Neuronal stem cell (in vitro differentiated cells): Measurements from ENCODE around the gene ITGA4.

Experiments
- DNase-seq: peaks from one replicate; pipeline ENCODE4 v3.0.0-alpha.2; 2013; ENCODE audit warnings: low spot score
- H2AFZ ChIP-seq: one replicate; pipeline ENCODE4 v1.6.1; 2013; ENCODE audit warnings: mild to moderate bottlenecking, low read length, inconsistent platforms
- H2AK5ac ChIP-seq: 2 replicates; pipeline ENCODE4 v1.6.1; 2013; ENCODE audit warnings: low read depth, mild to moderate bottlenecking, inconsistent platforms, low read length, moderate library complexity, mixed read lengths
- H2BK120ac ChIP-seq: 2 replicates; pipeline ENCODE4 v1.6.1; 2013; ENCODE audit warnings: low read depth, mild to moderate bottlenecking, inconsistent platforms, low read length, moderate library complexity, mixed read lengths
- H2BK12ac ChIP-seq: one replicate; pipeline ENCODE4 v1.6.1; 2013; ENCODE audit warnings: low read length, inconsistent platforms
- H2BK15ac ChIP-seq: 2 replicates; pipeline ENCODE4 v1.6.1; 2013; ENCODE audit warnings: mild to moderate bottlenecking, low read length, inconsistent platforms, mixed read lengths
- H2BK5ac ChIP-seq: one replicate; pipeline ENCODE4 v1.6.1; 2013; ENCODE audit warnings: inconsistent platforms, mild to moderate bottlenecking, low read length, moderate library complexity
- H3K14ac ChIP-seq: one replicate; pipeline ENCODE4 v1.6.1; 2013; ENCODE audit warnings: low read length, inconsistent platforms
- H3K18ac ChIP-seq: 2 replicates; pipeline ENCODE4 v1.6.1; 2013; ENCODE audit warnings: low read length, inconsistent platforms
- H3K23ac ChIP-seq: 2 replicates; pipeline ENCODE4 v1.6.1; 2013; ENCODE audit warnings: low read depth, mild to moderate bottlenecking, mixed read lengths, low read length, inconsistent platforms; ENCODE audit not compliant: poor library complexity
- H3K27ac ChIP-seq: replicated peaks from 3 replicates; pipeline ENCODE4 v1.5.1; 2013; ENCODE audit warnings: low read length, inconsistent platforms
- H3K27me3 ChIP-seq, 3 experiments: 2 replicates each; pipeline ENCODE4 v1.6.1; 2013; ENCODE audit warnings: low read length in 3 of 3, mild to moderate bottlenecking in 2 of 3, inconsistent platforms in 1 of 3, low read depth in 1 of 3, mixed read lengths in 1 of 3, moderate library complexity in 1 of 3; ENCODE audit not compliant: control insufficient read depth in 3 of 3, insufficient read depth in 3 of 3
- H3K36me3 ChIP-seq, 2 donors: replicated peaks in 1 of 2; 2 replicates each; pipeline ENCODE4 v1.6.1; 2013; ENCODE audit warnings: low read length in 2 of 2; ENCODE audit not compliant: control insufficient read depth in 2 of 2, insufficient read depth in 2 of 2
- H3K4ac ChIP-seq: 2 replicates; pipeline ENCODE4 v1.6.1; 2013; ENCODE audit warnings: inconsistent platforms, mild to moderate bottlenecking, low read length, moderate library complexity
- H3K4me1 ChIP-seq, 2 donors: 1 replicate in 1 of 2; 2 replicates in 1 of 2; pipeline ENCODE4 v1.6.1; 2013; ENCODE audit warnings: low read length in 2 of 2, low read depth in 1 of 2; ENCODE audit not compliant: control insufficient read depth in 2 of 2, insufficient read depth in 1 of 2
- H3K4me2 ChIP-seq: one replicate; pipeline ENCODE4 v1.6.1; 2013; ENCODE audit warnings: mild to moderate bottlenecking, low read length, inconsistent platforms; ENCODE audit not compliant: insufficient read depth, poor library complexity, severe bottlenecking
- H3K4me3 ChIP-seq, 2 donors: 2 replicates each; pipeline ENCODE4 v1.5.1; 2013; ENCODE audit warnings: low read length in 2 of 2, mild to moderate bottlenecking in 2 of 2, inconsistent platforms in 1 of 2, moderate library complexity in 1 of 2
- H3K79me1 ChIP-seq: one replicate; pipeline ENCODE4 v1.6.1; 2013; ENCODE audit warnings: low read depth, mild to moderate bottlenecking, inconsistent platforms, low read length, moderate library complexity
- H3K9ac ChIP-seq: one replicate; pipeline ENCODE4 v1.6.1; 2013; ENCODE audit warnings: mild to moderate bottlenecking, low read depth, low read length, inconsistent platforms; ENCODE audit not compliant: poor library complexity
- H3K9me3 ChIP-seq, 2 donors: replicated peaks in 1 of 2; 2 replicates each; pipeline versions ENCODE3 to v1.6.1; 2013; ENCODE audit warnings: low read length in 2 of 2, mild to moderate bottlenecking in 2 of 2, inconsistent platforms in 1 of 2, low read depth in 1 of 2, mixed read lengths in 1 of 2, moderate library complexity in 1 of 2; ENCODE audit not compliant: control insufficient read depth in 2 of 2, insufficient read depth in 1 of 2
- H4K8ac ChIP-seq: one replicate; pipeline ENCODE4 v1.6.1; 2013; ENCODE audit warnings: low read depth, mild to moderate bottlenecking, inconsistent platforms, low read length, moderate library complexity
- H4K91ac ChIP-seq: one replicate; pipeline ENCODE4 v1.6.1; 2013; ENCODE audit warnings: low read length, low read depth, mild to moderate bottlenecking, inconsistent platforms; ENCODE audit not compliant: poor library complexity
- WGBS, 2 donors: extraction: QIAGEN DNeasy Blood & Tissue Kit; methylation state at CpG; one replicate each; pipeline ENCODE4 v1.1.7; 2013; ENCODE audit warnings: missing lambda C conversion rate in 2 of 2, mixed read lengths in 1 of 2; ENCODE audit not compliant: insufficient read length in 2 of 2, insufficient replicate concordance in 1 of 2; ENCODE audit errors: extremely low coverage in 2 of 2; 5-methylcytosine and 5-hydroxymethylcytosine counted together

Gene ITGA4

DNA sequence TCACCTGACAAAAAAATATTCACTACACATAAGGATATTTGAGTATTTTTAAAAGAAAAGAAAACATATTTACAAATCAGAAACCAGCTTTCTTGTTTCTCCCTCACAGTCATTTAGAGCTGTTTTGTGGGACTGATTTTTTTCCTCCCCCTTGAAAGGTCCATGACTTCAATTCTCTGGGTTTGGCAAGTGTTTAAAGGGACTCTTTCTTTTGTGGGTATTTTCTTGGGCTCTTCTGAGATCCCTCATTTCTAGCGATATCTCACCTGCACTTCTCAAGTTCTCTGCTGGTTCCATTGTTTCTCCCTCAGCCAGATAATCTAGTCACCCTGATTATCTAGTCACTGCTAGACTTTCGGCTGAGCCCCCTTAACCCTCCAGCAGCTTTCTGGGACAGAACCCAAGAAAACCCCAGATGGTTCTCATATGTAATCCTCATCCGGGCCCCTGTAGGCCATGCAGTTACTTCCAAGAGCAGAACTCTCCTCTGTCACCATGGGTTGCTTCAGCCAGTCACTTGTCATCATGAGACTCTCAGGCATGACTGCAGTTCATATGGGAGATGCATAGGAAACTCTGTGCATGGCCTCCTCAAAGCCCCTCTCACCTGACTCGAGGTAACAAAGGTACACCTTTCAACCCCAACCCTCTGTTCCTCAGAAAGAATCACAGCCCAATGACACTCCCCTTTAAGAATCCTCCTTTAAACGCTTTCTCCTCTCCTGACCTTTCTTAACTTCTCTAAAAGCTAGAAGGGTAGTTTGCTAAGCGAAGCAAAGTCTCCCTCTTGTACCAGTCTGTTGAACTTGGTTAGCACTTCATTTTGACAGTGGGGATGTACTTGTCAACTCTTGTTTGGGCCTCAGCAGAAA lies 36.7 kb upstream of the ITGA4 start:
- Histone ChIP-seq H3K9ac (no peak overlapping the region), H4K8ac (no peak overlapping the region), H3K4me2 (no peak overlapping the region), H3K23ac (no peak overlapping the region), H3K36me3 (no peaks in the 10 kb centered on the region), H2BK15ac (no peak overlapping the region), H2BK12ac (no peak overlapping the region), H3K4ac (no peak overlapping the region), H2AFZ (no peak overlapping the region), H3K4me3 (no peak overlapping the region), H2AK5ac (no peak overlapping the region), H3K18ac (no peak overlapping the region), H3K4me1 (no peaks in the 10 kb centered on the region), H3K79me1 (no peaks in the 10 kb centered on the region), H3K9me3 (no peaks in the 10 kb centered on the region), H3K27ac (no peak overlapping the region), H3K27me3 (no peaks in the 10 kb centered on the region), H4K91ac (no peak overlapping the region), H3K14ac (no peak overlapping the region), H2BK120ac (no peak overlapping the region), H2BK5ac (no peak overlapping the region)
- no peak for DNase-seq
- WGBS, 2 donors = no CpG with 5 or more reads among the region's 6 CpGs

DNA sequence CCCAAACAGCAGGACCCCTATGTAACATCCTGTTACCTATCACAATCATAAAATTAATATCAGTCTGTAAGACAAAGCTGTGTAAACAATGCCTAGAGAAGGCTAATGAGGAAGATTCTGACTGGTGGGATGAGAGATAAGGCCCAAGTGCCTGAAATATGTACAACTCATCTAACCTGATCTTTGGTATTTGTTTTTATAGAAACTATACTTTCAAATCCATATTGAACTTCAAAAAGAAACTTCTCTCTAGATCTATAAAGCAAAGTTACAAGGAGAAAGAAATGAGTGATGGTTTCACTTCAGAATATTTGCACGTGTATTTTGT lies 36.1 kb upstream of the ITGA4 start:
- Histone ChIP-seq H3K9me3 (no peaks in the 10 kb centered on the region), H3K4me2 (no peak overlapping the region), H3K36me3 (no peaks in the 10 kb centered on the region), H3K18ac (no peak overlapping the region), H2BK5ac (no peak overlapping the region), H3K4me3 (no peak overlapping the region), H3K9ac (no peak overlapping the region), H2AFZ (no peak overlapping the region), H4K8ac (no peak overlapping the region), H2BK15ac (no peak overlapping the region), H3K23ac (no peak overlapping the region), H3K79me1 (no peaks in the 10 kb centered on the region), H3K14ac (no peak overlapping the region), H3K4me1 (no peaks in the 10 kb centered on the region), H3K27me3 (peaks cover 0 to 3% (median 0%) of the 10 kb centered on the region in 3 experiments), H3K27ac (no peak overlapping the region), H2BK12ac (no peak overlapping the region), H4K91ac (no peak overlapping the region), H3K4ac (no peak overlapping the region), H2BK120ac (no peak overlapping the region), H2AK5ac (no peak overlapping the region)
- DNase-seq = no peak
- WGBS, 2 donors = no CpG with 5 or more reads among the region's 1 CpG

DNA sequence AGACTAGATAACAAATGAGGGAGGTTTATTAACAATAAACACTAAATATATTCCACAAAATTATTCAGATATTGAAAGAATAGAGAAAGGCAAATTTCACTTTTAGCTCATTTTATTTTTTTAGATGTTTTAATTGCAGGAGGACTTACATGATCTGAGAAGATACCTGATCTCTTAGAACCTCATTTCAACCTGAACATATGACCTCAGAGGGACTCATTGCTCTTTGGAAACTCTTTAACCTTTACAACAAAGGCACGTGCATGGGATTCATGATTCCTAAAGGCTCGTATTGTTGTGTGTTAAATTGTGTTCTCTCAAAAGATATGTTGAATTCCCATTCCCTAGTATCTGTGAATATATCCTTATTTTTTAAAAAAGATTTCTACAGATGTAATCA lies 35.7 kb upstream of the ITGA4 start:
- H3K9ac ChIP-seq = no peak overlapping the region
- no peak overlapping the region for H3K27ac ChIP-seq
- H3K27me3 ChIP-seq = peaks cover 0 to 3% (median 0%) of the 10 kb centered on the region in 3 experiments

DNA sequence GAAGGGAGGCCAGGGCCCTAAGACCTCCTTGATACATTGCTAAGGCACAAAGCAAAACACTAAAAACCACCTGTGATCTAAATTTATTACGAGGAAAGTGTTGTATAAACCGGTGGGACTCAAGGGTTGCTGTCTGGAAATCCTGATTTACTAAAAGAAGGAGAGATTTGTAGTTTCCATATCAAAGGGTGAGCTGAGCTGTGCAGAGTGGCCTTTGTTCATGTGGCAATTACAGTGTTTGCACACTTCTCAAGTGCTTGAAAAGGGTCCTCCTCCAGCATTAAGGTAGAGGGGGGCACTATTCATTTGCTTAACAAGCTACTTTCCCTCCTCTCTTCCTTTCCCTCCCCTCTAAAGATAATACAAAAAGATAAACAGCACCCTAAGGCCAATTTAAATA lies 30.5 kb upstream of the ITGA4 start:
- H3K14ac ChIP-seq = no peak overlapping the region
- H3K36me3 ChIP-seq = no peaks in the 10 kb centered on the region
- no peaks in the 10 kb centered on the region for H3K79me1 ChIP-seq
- peaks cover 0 to 3% (median 0%) of the 10 kb centered on the region in 3 experiments for H3K27me3 ChIP-seq
- H2BK120ac ChIP-seq = no peak overlapping the region
- H3K27ac ChIP-seq = no peak overlapping the region
- no peak overlapping the region for H2AFZ ChIP-seq
- H3K4me3 ChIP-seq = no peak overlapping the region
- H3K4ac ChIP-seq = no peak overlapping the region
- H3K9me3 ChIP-seq = no peaks in the 10 kb centered on the region
- H3K18ac ChIP-seq = no peak overlapping the region
- no peak overlapping the region for H2BK5ac ChIP-seq
- peaks cover 0 to 2% of the 10 kb centered on the region in 2 donors for H3K4me1 ChIP-seq
- H3K23ac ChIP-seq = no peak overlapping the region
- peak overlapping the region; percentile 18 for H3K4me2 ChIP-seq
- H4K91ac ChIP-seq = no peak overlapping the region
- DNase-seq = no peak
- H4K8ac ChIP-seq = no peak overlapping the region
- no CpG with 5 or more reads among the region's 2 CpGs for WGBS, 2 donors
- H2BK12ac ChIP-seq = no peak overlapping the region
- H3K9ac ChIP-seq = no peak overlapping the region
- H2BK15ac ChIP-seq = no peak overlapping the region
- H2AK5ac ChIP-seq = no peak overlapping the region

More for the DNA sequence above, 35.7 kb upstream of the ITGA4 start:
- no peak overlapping the region for H3K4me2 ChIP-seq
- H3K79me1 ChIP-seq = no peaks in the 10 kb centered on the region
- H2BK15ac ChIP-seq = no peak overlapping the region
- H3K14ac ChIP-seq = no peak overlapping the region
- no CpG with 5 or more reads among the region's 2 CpGs for WGBS, 2 donors
- no peak overlapping the region for H2BK5ac ChIP-seq
- H2BK12ac ChIP-seq = no peak overlapping the region
- H3K4ac ChIP-seq = no peak overlapping the region
- no peak overlapping the region for H4K8ac ChIP-seq
- no peak overlapping the region for H2AK5ac ChIP-seq
- no peak overlapping the region for H3K4me3 ChIP-seq
- no peak overlapping the region for H3K23ac ChIP-seq
- no peak for DNase-seq
- no peaks in the 10 kb centered on the region for H3K36me3 ChIP-seq
- H4K91ac ChIP-seq = no peak overlapping the region
- H3K4me1 ChIP-seq = no peaks in the 10 kb centered on the region
- no peak overlapping the region for H3K18ac ChIP-seq
- H3K9me3 ChIP-seq = no peaks in the 10 kb centered on the region
- no peak overlapping the region for H2BK120ac ChIP-seq
- no peak overlapping the region for H2AFZ ChIP-seq
